Activated naive CD8-positive, alpha-beta T cell treated with anti-CD3 and anti-CD28 coated beads for 36 hours (primary cell): Measurements from ENCODE around the gene MRPS24. TPM values are rescaled to one million over a fixed set of nuclear protein-coding genes. Genes with fewer than 3 reads are reported as not detected.
A peak's percentile ranks its signal among the peaks of the same experiment; 100 is the strongest.

Source experiments
- DNase-seq: peaks from one replicate; pipeline ENCODE4 v3.0.0; 2021
- H3K27ac Mint-ChIP-seq: one replicate; pipeline ENCODE4 v1.8.0; 2022; ENCODE audit warnings: mild to moderate bottlenecking, moderate library complexity, mixed read lengths
- H3K27me3 Mint-ChIP-seq: one replicate; pipeline ENCODE4 v1.8.0; 2022; ENCODE audit warnings: mild to moderate bottlenecking, mixed read lengths
- H3K36me3 Mint-ChIP-seq: one replicate; pipeline ENCODE4 v1.8.0; 2021; ENCODE audit warnings: mild to moderate bottlenecking, mixed read lengths
- H3K4me1 Mint-ChIP-seq: one replicate; pipeline ENCODE4 v1.8.0; 2021; ENCODE audit warnings: mixed read lengths
- H3K4me3 Mint-ChIP-seq: one replicate; pipeline ENCODE4 v1.8.0; 2022; ENCODE audit warnings: mild to moderate bottlenecking, moderate library complexity, mixed read lengths
- H3K9me3 Mint-ChIP-seq: one replicate; pipeline ENCODE4 v1.8.0; 2022; ENCODE audit warnings: mixed read lengths
- total RNA-seq, 2 experiments: library from RNA; stranded (reverse); gene quantifications; one replicate each; pipeline ENCODE4 v1.2.3, GENCODE V29; 2021

Gene MRPS24
- total RNA-seq, 2 experiments from 2014 or later: 142 to 152 TPM

DNA sequence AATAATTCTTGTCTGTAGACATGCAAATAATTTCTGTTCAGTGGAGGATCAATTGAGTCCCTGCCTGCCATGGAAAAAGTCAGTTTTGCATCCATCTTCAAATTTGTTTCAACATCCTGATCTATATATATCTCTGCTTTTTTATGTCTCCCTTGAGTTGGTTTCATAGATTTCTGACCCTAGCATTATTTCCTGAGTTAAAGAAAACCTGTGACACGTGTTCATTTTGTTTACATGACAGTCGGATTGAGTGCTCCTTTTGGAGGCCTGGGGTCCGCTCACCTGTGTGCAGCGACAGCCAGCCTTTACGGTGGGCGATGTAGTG is 674 bp downstream of the MRPS24 start:
- H3K27me3 Mint-ChIP-seq: no peaks in the 10 kb centered on the region
- peak overlapping the region; percentile 86 for H3K4me3 Mint-ChIP-seq
- H3K36me3 Mint-ChIP-seq: peaks cover 28% of the 10 kb centered on the region
- peaks cover 23% of the 10 kb centered on the region for H3K4me1 Mint-ChIP-seq
- no peak for DNase-seq
- H3K27ac Mint-ChIP-seq: peak overlapping the region; percentile 85
- no peaks in the 10 kb centered on the region for H3K9me3 Mint-ChIP-seq

DNA sequence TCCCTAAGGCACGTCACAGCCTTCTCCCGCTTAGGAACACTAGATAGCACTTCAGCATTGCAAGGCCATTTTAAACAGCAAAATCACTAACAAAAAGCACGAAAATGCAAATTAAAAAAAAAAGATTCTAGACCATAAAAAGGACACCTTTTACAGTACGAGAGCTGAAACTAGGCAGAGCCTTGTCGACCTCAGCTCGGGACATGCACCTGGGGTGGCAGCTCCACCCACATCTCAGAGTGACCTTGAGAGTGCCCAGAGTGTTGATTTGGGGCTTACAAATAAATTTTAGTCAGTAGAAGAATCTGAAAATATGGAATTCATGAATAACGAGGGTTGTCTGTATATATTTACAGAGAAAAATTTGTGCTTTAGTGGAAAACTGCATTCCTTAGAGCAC is 1.1 kb downstream of the MRPS24 start:
- DNase-seq: no peak
- no peaks in the 10 kb centered on the region for H3K27me3 Mint-ChIP-seq
- H3K27ac Mint-ChIP-seq: peak overlapping the region; percentile 85
- peaks cover 23% of the 10 kb centered on the region for H3K4me1 Mint-ChIP-seq
- peaks cover 26% of the 10 kb centered on the region for H3K36me3 Mint-ChIP-seq
- peak overlapping the region; percentile 86 for H3K4me3 Mint-ChIP-seq
- H3K9me3 Mint-ChIP-seq: no peaks in the 10 kb centered on the region

DNA sequence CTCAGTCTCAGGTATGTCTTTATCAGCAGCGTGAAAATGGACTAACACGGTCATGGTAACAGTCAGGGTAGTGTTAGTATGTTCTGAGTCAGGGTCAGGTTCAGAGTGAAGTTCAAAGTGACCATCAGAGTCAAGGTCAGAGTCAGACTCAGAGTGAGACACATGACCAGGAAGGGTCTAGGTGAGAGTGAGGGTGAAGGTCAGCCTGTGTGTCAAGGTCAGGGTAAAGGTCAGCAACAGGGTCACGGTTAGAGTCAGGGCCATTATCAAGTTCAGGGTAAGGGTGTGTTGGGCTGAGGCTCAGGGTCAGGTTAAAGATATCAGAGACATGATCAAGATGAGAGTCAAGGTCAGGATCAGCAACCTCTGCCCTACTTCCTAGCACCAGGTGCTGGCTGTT is 4.0 kb downstream of the MRPS24 start:
- peaks cover 17% of the 10 kb centered on the region for H3K4me1 Mint-ChIP-seq
- no peak overlapping the region for H3K4me3 Mint-ChIP-seq
- H3K27me3 Mint-ChIP-seq: no peaks in the 10 kb centered on the region

DNA sequence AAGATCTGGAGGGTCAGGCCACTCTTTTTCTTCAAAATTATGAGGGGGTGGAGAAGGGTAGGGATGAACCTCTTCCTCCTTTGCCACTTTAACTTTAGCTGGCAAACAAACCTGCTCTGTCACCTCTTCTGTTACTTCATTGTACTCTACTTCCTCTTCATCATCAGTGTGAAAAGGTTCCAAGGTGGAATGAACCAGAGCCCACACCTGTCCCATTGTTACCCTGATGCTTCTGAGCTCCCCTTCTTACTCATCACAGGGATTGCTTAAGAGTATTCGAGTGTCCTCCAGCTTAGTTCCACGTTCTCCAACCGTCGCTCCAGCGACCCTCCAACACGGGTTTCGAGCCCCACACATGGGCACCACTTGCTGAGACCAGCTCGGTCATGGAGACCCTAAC is 5.2 kb downstream of the MRPS24 start:
- H3K4me3 Mint-ChIP-seq: no peak overlapping the region
- H3K36me3 Mint-ChIP-seq: peaks cover 26% of the 10 kb centered on the region
- H3K4me1 Mint-ChIP-seq: peaks cover 10% of the 10 kb centered on the region
- no peak overlapping the region for H3K27ac Mint-ChIP-seq
- no peak for DNase-seq
- no peaks in the 10 kb centered on the region for H3K9me3 Mint-ChIP-seq
- no peaks in the 10 kb centered on the region for H3K27me3 Mint-ChIP-seq

More for the DNA sequence above, 4.0 kb downstream of the MRPS24 start:
- Mint-ChIP-seq H3K27ac (no peak overlapping the region), H3K9me3 (no peaks in the 10 kb centered on the region), H3K36me3 (peaks cover 26% of the 10 kb centered on the region)
- DNase-seq: no peak

DNA sequence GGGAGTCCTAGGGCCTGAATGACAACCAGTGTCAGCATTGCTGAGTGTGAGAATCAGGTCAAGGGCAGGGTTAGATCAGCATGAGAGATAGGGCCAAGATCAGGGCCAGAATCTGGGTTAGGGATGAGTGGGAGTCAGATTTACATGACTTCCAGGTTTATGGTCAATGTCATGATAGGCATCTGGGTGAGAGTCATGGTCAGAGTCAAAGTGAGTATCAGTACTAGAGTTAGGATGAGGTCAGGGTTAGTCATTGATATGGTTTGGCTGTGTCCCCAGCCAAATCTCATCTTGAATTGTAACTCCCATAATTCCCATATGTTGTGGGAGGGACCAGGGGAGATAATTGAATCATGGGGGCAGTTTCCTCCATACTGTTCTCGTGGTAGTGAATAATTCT is 12.3 kb downstream of the MRPS24 start:
- no peaks in the 10 kb centered on the region for H3K36me3 Mint-ChIP-seq
- H3K27ac Mint-ChIP-seq: no peak overlapping the region
- H3K4me1 Mint-ChIP-seq: no peaks in the 10 kb centered on the region
- no peak overlapping the region for H3K4me3 Mint-ChIP-seq
- H3K9me3 Mint-ChIP-seq: no peaks in the 10 kb centered on the region
- no peak for DNase-seq
- no peaks in the 10 kb centered on the region for H3K27me3 Mint-ChIP-seq

DNA sequence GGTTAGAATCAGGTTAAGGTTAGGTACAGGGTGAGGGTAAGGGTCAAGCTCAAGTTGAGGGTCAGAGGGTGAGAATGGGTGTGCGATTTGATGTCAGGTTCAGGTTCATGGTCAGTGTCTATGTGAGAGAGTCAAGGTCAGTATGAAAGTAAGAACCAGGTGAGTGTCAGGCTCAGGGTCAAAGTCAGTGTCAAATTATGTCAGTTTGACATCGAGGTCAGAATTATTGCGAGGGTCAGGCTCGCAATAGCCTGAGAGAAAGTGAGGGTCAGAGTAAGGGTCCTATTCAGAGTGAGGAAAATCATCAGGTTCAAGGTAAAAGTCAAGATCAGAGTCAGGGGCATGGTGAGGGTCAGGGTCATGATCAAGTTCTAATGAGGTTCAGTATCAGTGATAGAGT is 13.0 kb downstream of the MRPS24 start:
- Mint-ChIP-seq H3K4me1 (no peaks in the 10 kb centered on the region), H3K4me3 (no peak overlapping the region), H3K36me3 (no peaks in the 10 kb centered on the region), H3K9me3 (no peaks in the 10 kb centered on the region), H3K27ac (no peak overlapping the region), H3K27me3 (no peaks in the 10 kb centered on the region)
- no peak for DNase-seq

DNA sequence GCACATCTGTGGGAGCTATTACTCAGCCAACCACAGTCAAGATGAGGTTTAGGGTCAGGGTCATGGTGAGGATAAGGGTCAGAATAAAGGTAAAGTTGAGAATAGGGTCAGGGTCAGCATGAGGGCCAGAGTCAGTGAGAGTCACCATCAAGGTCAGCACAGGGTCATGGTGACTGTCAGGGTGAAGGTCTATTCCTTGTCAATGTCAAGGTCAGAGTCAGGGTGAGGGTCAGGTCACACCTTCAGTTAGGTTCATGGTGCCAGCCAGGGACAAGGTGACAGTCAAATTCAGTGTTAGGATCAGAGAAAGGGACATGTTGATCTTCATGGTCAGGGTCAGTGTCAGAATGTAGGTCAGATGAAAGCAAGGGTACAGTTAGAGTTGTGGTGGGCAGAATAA is 14.1 kb downstream of the MRPS24 start:
- no peak overlapping the region for H3K27ac Mint-ChIP-seq
- no peaks in the 10 kb centered on the region for H3K36me3 Mint-ChIP-seq
- H3K4me1 Mint-ChIP-seq: no peaks in the 10 kb centered on the region
- DNase-seq: no peak
- H3K27me3 Mint-ChIP-seq: no peaks in the 10 kb centered on the region
- no peaks in the 10 kb centered on the region for H3K9me3 Mint-ChIP-seq
- no peak overlapping the region for H3K4me3 Mint-ChIP-seq

DNA sequence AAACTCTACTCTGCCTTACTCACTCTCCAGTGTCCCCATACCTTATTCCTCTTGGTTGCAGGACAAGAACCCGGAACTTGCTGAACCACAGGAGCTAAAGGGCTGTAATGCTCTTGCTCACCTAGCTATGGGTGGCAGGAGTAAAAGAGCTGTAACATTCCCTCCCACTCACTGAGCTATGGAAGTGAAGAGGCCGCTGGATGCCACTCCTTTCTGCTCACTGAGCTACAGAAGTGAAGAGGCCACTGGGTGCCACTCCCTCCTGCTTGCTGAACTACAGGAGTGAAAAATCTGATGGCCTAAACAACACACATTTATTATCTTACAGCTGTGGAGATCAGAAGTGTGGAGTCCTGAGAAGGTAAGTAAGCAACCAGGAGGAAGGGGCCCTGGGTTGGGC is 17.5 kb downstream of the MRPS24 start:
- DNase-seq: no peak
- H3K4me3 Mint-ChIP-seq: no peak overlapping the region
- H3K4me1 Mint-ChIP-seq: no peaks in the 10 kb centered on the region
- no peak overlapping the region for H3K27ac Mint-ChIP-seq
- peaks cover 10% of the 10 kb centered on the region for H3K27me3 Mint-ChIP-seq
- no peaks in the 10 kb centered on the region for H3K9me3 Mint-ChIP-seq
- no peaks in the 10 kb centered on the region for H3K36me3 Mint-ChIP-seq

DNA sequence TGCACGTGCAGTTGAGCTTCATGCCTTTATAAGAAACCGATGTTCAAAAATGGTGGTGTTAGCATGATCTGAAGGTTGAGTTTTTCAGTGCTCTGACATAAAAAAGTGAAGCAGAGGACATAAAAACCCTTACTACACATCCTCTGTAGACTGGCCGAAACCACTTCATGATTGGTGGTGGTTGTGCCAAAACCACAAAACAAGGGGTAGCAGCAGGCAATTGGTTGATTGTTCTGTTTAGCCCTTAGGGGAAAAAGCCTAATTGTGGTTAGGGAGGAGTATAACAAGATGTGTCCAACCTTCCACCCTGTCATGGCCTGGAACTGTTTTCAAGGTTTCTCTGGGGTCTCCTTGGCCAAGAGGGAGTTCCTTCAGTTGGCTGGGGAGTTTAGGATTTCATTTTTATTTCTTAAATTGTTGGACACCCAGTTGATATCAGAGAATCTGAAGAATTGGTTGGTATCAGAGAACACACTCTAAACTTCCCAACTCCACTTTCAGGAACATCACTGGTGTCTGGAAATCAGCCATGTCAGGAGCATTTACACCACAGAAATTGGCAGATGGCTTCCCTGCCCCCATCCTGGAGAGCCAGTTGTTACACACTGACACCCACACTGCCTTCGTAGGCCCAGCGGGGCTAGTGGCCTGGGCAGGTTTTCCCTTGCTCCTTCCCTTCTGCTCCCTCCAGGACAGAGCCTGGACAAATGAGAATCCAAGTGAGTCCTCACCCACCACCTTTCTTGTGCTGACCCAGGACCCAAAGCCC is 18.8 kb downstream of the MRPS24 start:
- no peak for DNase-seq
- no peak overlapping the region for H3K27ac Mint-ChIP-seq
- no peaks in the 10 kb centered on the region for H3K36me3 Mint-ChIP-seq
- H3K27me3 Mint-ChIP-seq: peaks cover 10% of the 10 kb centered on the region
- no peaks in the 10 kb centered on the region for H3K4me1 Mint-ChIP-seq
- no peaks in the 10 kb centered on the region for H3K9me3 Mint-ChIP-seq
- no peak overlapping the region for H3K4me3 Mint-ChIP-seq

DNA sequence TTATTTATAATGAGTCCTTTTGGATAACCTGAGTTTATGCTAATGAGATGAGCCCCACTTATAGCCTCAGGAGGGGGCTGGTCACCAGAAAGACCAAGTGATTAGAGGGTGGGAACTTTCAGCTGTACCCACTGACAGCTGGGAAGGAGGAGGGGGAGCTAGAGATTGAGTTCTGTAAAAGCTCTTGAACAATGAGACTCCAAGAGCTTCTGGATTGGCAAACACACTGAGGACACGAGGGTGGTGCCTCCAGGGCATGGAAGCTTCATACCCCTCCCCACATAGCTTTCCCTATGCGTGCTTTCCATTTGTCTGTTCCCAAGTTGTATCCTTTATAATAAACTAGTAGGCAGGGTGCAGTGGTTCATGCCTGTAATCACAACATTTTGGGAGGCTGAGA is 20.3 kb downstream of the MRPS24 start:
- no peaks in the 10 kb centered on the region for H3K36me3 Mint-ChIP-seq
- no peak overlapping the region for H3K4me3 Mint-ChIP-seq
- H3K9me3 Mint-ChIP-seq: no peaks in the 10 kb centered on the region
- peaks cover 10% of the 10 kb centered on the region for H3K27me3 Mint-ChIP-seq
- no peak for DNase-seq
- H3K4me1 Mint-ChIP-seq: no peaks in the 10 kb centered on the region
- no peak overlapping the region for H3K27ac Mint-ChIP-seq

DNA sequence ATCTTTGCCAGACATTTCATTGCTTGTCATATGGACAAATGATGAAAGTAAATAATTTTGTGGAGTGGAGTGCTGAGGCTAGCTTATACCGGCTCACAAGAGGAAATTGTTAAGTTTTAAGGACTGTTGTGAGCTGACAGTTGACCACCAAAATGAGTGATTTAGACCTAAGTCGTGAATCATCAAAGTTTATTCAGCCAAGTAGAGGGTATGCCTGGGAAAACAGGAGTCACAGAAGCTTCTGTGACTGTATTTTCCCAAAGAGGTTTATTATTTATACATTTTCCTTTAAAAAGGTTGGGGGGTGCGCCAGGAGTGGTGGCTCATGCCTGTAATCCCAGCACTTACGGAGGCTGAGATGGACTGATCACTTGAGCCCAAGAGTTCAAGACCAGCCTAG is 21.8 kb downstream of the MRPS24 start:
- Mint-ChIP-seq H3K9me3 (no peaks in the 10 kb centered on the region), H3K36me3 (no peaks in the 10 kb centered on the region)

DNA sequence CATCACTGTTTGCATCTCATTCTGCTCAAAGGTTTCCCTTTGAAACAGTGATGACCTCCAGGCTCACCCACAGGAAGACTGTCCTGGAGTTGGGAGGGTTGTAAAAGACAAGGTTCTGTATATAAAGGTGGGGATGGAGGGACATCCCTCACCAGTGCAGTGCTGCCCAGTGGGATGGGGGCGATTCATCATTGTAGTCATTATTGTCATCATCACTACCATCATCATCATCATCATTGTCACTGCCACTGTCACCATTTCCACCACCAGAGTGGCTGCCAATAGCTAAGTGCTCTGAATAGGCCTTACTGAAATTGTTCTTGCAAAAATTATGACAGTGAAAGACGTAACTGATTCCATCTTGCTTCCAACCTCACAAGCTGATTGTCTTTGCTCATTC is 24.7 kb downstream of the MRPS24 start:
- Mint-ChIP-seq H3K9me3 (no peaks in the 10 kb centered on the region), H3K27ac (no peak overlapping the region)
- DNase-seq: no peak

More for the DNA sequence above, 21.8 kb downstream of the MRPS24 start:
- H3K27ac Mint-ChIP-seq: no peak overlapping the region
- DNase-seq: no peak
- peaks cover 13% of the 10 kb centered on the region for H3K27me3 Mint-ChIP-seq
- H3K4me3 Mint-ChIP-seq: no peak overlapping the region
- H3K4me1 Mint-ChIP-seq: no peaks in the 10 kb centered on the region

DNA sequence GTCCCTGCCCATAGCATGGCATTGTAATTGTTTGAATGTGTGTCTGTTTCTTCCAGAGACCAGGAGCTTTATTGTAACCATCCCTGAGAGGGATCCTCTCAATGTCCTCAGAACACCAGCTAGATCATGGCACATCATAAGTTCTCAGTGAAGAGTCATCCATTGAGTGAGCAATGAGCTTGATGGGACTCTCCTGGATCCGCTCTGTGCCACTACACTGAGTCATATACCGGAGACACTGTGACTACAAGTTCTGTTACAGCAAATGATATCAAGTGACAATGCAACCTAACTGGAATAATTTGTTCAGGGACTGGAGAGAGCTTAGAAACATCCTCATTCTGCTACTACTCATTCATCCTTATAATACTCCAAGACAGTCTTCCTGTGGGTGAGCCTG is 25.1 kb downstream of the MRPS24 start:
- Mint-ChIP-seq H3K27me3 (peaks cover 13% of the 10 kb centered on the region), H3K36me3 (no peaks in the 10 kb centered on the region), H3K27ac (no peak overlapping the region), H3K4me1 (no peaks in the 10 kb centered on the region), H3K4me3 (no peak overlapping the region), H3K9me3 (no peaks in the 10 kb centered on the region)
- DNase-seq: no peak

More for the DNA sequence above, 24.7 kb downstream of the MRPS24 start:
- Mint-ChIP-seq H3K4me1 (no peaks in the 10 kb centered on the region), H3K36me3 (no peaks in the 10 kb centered on the region), H3K4me3 (no peak overlapping the region), H3K27me3 (peaks cover 13% of the 10 kb centered on the region)

DNA sequence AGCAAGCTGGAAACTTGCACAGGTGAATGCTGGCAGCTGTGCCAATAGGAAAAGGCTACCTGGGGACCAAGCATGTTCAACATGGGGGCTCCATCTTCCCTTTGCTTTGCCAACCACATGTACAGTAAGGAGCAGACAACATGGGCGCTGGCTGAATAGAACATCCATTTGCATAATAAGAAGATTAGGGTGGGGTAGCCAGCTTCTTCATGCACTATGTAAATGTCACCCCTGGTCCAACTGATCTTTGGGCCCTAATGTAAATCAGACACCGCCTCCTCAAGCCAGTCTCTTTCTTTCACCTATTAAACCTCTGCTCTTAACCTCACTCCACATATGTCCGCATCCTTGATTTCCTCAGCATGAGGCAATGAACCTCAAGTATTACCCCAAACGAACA is 26.0 kb downstream of the MRPS24 start:
- Mint-ChIP-seq H3K27me3 (peaks cover 13% of the 10 kb centered on the region), H3K4me3 (no peak overlapping the region), H3K36me3 (no peaks in the 10 kb centered on the region), H3K9me3 (no peaks in the 10 kb centered on the region), H3K4me1 (peaks cover 6% of the 10 kb centered on the region), H3K27ac (no peak overlapping the region)
- DNase-seq: no peak

DNA sequence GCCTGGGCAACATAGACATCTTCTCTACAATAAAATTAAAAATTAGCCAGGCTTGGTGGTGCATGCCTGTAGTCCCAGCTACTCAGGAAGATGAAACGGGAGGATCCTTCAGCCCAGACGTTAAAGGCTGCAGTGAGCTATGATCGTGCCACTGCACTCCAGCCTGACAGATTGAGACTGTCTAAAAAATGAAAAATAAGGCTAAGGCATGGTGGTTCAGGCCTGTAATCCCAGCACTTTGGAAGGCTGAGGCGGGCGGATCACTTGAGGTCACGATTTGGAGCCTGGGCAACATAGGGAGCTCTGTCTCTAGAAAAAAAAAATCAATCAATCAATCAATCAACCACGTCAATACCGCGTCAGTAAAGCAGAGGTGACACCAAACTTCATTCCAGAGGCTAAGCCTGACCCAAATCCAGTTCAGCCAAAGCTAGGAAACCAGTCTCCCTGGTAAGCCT is 31.1 kb downstream of the MRPS24 start:
- Mint-ChIP-seq H3K4me1 (peaks cover 19% of the 10 kb centered on the region), H3K4me3 (no peak overlapping the region), H3K9me3 (peaks cover 4% of the 10 kb centered on the region), H3K27me3 (peaks cover 3% of the 10 kb centered on the region), H3K27ac (no peak overlapping the region), H3K36me3 (peaks cover 2% of the 10 kb centered on the region)
- DNase-seq: no peak

DNA sequence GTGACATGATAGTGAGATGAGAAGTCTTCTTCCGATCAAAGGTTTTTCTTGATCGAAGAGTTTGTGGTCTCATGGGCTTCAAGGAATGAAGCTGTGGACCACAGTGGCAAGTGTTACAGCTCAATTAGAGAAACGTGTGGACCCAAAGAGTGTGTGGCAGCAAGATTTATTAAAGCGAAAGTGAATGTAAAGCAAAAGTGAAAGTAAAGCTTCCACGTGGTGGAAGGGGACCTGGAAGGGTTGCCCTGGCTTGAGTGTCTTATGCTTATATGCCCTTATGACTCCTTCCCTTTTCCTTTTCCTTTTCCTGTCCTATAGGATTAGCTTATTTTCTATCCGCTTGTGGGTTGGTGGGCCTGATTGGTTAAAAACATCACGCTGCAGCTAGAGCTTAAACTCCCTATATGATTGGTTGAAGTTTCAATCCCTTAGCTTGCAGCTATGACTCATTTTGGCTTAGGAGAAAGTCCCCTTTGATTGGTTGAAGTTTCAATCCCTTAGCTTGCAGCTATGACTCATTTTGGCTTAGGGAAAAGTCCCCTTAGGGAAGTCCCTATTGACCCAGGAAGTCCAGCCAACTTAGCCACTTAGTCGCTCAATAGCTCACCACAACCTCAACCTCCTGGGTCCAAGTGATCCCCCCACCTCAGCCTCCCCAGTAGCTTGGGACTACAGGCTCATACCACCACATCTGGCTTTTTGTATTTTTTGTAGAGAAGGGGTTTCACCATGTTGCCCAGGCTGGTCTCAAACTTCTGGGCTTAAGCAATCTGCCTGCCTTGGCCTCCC is 34.7 kb downstream of the MRPS24 start:
- H3K27me3 Mint-ChIP-seq: peaks cover 5% of the 10 kb centered on the region
- H3K4me3 Mint-ChIP-seq: peak overlapping the region; percentile 67
- peak overlapping the region; percentile 86 for H3K27ac Mint-ChIP-seq
- peaks cover 11% of the 10 kb centered on the region for H3K9me3 Mint-ChIP-seq
- peaks cover 27% of the 10 kb centered on the region for H3K4me1 Mint-ChIP-seq
- DNase-seq: peak; percentile 29
- H3K36me3 Mint-ChIP-seq: peaks cover 14% of the 10 kb centered on the region
